HTR-8/SVneo (cell line): Measurements from ENCODE around the gene TNRC18.
"Not testable (repeated sequence)": the region's sequence is repeated elsewhere in the genome, so short reads cannot be mapped to it uniquely, and the experiment has no call there.

Experiments
- DNase-seq: peaks from one replicate; pipeline ENCODE4 v3.0.0; 2011; ENCODE audit warnings: low spot score, mixed read lengths; ENCODE audit not compliant: insufficient read length
- FAIRE-seq: peaks from 2 replicates; lab custom pipeline; 2011; peaks lifted over from hg19 to GRCh38; lab: Jason Lieb, UNC

TNRC18 gene

DNA sequence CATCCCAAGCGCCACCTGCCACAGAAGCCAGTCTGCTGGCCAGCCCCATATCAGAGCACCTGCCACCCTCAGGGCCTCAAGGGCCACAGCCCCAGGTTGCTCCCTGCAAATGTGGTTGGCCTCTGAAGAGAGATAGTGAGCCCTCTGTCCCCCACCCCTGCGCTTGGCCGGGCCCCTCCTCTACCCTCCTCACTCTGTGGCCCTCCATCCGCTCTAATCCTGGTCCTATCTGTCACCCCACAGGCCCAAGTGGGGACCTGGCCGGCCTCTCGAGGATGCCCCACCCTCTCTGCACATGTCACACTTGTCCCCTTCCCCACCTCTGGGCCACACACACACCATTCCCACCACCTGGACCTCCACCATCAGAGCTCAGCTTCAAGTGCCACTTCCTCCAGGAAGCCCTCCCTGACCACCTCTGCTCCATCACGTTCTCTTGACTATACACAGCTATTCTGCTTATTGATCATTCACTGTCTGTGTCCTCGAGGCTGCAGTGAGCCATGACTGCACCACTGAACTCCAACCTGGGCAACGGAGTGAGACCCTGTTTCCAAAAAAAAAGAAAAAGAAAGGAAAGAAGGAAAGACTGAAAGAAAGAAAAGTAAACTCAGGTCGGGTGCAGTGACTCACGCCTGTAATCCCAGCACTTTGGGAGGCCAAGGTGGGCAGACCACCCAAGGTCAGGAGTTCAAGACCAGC, 42.4 kb downstream of the TNRC18 start:
- DNase-seq (no peak), FAIRE-seq (no peak)

DNA sequence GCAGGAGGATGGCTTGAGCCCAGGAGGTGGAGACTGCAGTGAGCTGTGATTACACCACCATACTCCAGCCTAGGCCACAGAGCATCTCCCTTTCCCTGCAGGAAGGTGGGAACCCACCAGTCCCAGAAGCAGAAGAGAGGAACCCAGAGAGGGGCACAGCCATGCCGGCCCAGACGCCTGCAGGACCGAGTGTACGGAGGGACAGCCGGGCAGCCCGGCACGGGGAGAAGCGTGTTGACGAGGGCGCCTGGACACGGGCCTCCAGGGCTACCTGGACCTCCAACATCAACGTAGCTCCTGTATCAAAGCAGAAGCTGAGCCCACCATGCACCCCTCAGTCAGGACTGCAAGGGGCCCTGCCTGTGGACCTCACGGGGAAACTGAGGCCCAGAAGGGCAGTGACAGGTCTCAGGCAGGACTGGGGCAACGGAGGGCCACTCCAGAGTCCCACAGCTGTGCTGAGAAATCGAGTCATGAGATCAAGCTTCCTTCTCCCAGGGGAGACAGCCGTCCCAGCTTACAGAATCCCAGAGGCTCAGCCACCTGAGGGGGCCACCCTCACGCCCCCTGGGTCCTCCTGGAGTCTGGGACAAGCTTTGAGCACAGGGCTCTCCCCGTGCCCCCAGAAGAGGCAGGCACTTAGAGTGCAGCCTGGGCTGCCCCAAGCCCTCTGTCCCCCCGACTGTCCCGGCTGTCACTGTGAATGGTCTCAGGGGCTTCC, 43.1 kb downstream of the TNRC18 start:
- FAIRE-seq (no peak), DNase-seq (no peak)

DNA sequence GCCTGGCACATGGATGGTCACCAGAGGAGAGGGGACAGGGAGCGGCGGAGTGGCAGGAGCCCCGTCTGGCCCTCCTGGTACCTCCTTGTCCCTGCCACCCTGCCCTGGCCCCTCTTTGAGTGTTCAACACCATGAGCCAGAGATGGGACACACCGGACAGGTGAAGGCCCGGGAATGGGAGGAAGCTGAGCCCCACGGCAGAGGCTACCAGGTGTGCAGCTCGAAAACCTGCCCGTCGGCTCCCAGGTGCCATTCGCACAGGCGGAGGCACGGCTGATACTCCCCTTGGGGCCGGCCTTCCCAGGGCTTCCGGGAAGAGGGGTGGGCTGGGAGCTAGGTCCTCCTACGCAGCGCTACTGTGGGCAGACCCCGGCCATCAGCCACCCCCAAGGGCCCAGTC, 44.1 kb downstream of the TNRC18 start:
- FAIRE-seq, result no peak
- no peak for DNase-seq

DNA sequence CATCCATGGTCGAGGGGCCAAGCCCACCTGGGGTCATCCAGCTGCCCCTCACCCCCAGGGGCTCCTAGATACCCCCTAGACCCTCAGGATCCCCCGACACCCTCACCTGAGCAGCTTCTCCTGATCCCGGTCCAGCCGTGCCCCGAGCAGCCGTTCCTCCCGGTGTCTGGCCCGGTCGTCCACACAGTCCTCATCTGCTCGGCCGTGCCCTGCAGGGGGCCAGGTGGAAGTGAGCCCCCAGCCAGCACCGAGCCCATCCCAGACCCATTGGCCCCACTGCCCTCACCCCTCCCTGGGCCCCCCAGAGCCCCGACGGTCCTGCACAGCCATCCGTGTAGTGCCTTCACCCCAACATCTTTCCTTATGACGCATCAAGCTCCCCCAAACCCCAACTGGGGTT, 45.8 kb downstream of the TNRC18 start:
- FAIRE-seq, result no peak
- DNase-seq, result no peak

DNA sequence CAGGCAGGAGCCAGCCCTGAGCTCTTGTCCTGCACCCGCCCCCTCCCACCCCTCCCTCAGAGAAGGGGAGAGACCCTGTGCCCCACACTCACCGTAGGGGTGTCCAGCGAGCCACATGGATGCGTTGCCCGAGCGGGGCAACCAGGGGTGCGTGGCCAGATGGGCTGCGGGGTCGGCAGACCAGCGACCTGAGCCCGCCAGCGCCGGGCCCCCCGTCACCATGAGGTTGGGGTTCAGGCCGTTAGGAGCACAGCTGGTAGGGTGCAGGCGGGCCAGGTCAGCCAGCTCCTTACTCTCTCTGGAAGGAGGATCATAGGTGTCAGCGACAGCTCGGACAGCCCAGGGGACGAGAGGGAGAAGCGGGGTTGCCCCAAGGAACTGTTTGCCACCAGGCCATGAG, 46.4 kb downstream of the TNRC18 start:
- DNase-seq (no peak), FAIRE-seq (no peak)

DNA sequence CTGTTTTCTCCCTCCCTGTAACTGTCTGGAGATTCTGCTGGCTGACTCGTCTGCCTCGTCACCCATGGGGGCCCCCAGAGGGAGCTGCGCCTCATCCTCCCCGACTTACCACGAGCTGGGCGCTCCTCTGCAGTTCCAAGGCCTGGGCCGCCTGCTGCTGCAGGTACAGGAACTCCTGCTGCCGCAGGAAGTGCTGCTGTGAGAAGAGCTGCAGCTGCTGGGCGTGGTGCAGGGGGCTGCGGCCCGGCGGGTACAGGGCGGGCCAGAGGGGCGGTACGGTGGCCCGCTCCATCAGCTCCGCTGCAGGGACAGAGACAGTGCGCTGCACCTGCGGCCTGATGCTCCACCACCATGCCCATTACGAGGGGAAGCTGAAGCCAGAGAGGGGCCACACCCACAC, 47.7 kb downstream of the TNRC18 start:
- FAIRE-seq (no peak), DNase-seq (no peak)

DNA sequence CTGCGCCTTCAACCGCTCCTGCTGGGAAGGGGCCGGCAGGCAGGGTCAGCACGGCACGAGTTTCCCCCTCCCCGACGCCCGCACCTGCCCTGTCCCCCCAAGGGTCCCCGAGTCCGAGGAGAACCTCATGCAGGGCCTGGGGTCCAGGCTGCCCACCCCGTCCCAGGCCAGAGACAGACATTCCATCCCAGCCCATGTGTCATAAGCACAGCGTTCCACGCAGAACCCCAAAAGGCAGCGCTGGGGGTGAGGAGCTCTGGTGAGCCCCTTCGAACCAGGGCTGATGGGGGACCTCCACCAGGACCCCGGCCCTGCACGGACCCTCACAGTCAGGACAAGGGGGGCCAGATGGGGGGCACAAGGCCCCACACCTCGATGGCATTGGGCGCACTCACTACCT, 49.2 kb downstream of the TNRC18 start:
- DNase-seq (no peak), FAIRE-seq (no peak)

DNA sequence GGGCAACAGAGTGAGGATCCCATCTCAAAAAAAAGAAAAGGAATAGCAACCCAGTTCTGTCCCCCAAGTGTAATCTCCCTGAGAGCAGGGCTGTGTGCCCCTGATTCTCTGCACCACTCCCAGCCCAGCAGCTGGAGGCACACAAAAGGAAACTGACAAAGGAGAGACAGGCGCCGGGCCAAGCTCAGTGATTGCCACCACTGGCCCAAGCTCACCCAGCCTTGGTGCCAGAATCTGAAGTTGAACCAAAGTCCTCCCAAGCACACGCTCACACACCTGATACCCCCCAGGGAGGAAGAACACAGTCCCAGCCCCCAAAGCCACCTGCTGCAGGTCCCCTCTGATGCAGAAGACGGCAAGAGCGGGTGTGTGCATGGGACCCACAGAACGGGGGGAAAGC, 50.3 kb downstream of the TNRC18 start:
- no peak for FAIRE-seq
- DNase-seq, result no peak

DNA sequence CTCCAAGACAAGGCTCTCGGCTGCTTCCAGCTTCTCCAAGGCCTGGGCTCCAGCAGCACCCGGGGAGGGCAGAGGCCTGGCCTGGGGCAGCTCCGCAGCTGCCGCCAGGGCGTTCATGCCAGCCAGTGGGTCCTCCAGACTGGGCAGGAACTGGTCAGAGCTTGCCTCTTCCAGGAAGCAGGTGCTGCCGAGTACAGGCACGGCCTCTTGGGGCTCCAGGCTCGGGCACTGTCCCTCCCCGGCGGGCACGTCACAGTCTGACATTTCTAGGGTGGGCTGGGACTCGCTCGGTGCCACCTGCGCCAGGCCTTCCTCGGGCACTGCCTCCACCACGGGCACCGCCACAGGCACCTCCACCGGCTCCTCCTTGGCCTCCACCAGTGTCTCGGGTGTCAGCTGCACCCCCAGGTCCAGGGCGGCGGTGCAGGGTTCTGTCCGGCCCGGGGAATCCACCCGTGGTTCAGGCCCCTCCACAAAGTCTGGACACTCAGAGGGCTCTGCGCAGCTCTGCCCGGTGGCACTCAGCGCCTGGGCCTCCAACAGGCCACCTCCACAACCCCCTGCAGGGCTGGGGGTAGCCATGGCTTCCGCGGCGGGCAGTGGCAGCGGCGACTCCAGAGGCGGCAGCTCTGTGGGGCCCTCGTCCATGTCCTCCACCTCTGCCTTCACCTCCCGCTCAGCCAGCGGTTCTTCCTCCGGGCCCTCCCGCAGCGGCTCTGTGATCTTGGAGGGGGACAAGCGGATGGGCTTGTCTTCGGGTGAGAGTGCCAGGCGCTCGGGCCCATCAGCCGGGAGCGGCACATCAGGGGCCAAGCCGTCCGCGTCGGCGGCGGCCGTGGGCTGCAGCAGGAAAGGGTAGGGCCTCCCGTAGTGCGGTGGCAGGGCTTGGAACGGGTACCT, 52.9 kb downstream of the TNRC18 start:
- DNase-seq, result no peak
- FAIRE-seq, result no peak

DNA sequence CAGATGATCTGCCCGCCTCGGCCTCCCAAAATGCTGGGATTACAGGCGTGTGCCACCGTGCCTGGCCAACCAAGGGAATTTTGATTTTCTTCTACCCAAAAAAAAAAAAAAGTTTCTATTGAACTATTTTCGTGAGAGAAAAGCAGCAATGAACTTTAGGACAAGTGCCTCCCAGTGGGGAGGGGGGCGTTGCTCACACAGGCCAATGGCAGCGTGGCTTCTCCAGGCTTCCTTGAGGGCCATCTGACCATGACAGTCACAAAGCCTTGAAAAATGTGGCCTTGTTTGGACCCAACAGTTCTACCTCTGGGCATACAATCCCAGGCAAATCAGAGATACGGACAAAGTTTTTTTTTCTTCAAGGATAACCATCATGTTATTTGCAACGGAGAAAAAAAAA, 56.0 kb downstream of the TNRC18 start:
- no peak for DNase-seq
- no peak for FAIRE-seq

DNA sequence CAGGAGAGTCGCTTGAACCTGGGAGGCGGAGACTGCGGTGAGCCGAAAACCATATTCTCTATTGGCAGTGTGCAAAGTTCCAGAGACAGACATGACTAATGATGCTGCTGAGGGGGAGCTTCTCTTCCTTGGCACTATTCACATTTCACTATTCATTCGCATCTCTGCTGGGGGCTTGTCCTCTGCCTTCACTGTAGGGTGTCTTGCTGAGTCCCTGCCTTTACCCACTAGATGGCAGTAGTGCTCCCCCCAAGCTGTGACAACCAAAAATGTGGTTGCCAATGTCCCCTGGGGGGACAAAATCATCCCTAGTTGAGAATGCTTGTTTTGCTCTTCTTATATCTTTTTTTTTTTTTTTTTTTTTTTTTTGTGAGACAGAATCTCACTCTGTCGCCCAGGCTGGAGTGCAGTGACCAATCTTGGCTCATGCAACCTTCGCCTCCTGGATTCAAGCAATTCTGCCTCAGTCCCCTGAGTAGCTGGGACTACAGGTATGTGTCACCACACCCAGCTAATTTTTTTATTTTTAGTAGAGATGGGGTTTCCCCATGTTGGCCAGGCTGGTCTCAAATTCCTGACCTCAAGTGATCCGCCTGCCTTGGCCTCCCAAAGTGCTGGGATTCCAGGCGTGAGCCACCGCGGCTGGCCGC, 57.5 kb downstream of the TNRC18 start:
- DNase-seq (peak; percentile 96), FAIRE-seq (peak; percentile 86)

DNA sequence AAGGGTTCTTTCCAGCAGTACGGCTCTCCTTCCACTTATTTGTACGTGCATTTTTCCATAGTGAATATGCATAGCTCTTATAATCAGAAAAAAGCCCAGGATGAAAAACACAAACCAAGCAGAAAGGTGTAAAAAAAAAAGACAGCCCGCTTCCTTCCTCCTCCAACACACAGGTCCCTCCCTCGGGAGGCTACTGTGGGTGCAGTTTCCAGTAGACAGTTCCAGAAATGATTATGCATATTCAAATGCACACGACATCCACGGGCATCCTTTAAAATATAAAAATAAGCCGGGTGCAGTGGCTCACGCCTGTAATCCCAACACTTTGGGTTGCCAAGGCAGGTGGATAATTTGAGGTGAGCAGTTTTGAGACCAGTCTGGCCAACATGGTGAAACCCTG, 59.9 kb downstream of the TNRC18 start:
- DNase-seq, result no peak
- FAIRE-seq, result no peak

DNA sequence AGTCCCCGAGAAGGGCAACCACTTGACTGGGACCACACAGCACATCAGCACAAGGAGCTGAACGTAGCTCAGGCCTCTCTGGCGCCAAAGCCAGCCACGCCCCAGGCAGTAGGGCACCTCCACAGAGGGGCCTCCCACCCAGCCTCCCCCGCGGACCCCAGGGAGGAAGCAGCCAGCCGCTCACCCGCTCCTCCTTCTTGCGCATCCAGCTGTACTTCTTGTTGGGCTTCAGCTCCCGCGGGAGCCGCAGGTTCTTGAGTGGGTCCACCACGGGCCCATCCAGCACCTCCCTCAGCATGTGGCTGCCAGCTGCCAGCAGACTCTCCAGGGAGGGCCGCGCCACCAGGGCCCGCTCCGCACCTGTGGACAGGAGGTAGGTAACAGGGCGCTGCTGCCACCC, 61.2 kb downstream of the TNRC18 start:
- FAIRE-seq, result peak; percentile 46

DNA sequence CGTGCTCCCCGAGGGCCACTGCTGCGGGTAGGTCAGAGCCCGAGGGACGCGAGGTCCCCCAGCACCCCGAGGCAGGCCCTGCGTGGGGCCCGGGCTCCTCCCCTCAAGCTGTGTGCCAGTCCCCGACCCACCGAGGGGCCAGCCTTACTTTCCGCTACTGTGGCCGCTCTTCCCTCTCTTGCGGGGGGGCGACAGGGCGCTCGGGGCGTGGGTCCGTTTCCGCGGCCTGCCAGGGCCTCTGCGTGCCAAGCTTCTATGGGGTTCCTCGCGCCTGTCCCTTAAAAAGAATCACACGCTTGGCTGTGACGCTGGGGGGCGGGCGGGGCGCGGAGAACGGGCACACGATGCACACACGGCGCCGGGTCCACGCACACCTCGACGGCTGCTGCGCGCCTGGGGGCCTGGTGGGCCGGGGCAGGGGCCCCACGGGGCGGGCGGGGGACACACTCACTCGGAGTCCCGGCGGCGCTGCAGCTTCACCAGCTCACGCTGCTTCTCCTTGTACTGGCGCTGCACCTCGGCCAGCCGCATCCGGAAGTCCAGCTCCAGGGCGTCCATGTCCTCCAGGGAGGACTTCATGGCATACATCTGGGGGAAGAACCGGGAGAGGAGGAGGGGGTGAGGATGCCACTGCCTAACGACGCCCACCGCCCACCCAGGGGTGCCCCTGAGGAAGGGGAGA, 62.0 kb downstream of the TNRC18 start:
- no peak for DNase-seq
- no peak for FAIRE-seq

More for the DNA sequence above, 61.2 kb downstream of the TNRC18 start:
- no peak for DNase-seq

DNA sequence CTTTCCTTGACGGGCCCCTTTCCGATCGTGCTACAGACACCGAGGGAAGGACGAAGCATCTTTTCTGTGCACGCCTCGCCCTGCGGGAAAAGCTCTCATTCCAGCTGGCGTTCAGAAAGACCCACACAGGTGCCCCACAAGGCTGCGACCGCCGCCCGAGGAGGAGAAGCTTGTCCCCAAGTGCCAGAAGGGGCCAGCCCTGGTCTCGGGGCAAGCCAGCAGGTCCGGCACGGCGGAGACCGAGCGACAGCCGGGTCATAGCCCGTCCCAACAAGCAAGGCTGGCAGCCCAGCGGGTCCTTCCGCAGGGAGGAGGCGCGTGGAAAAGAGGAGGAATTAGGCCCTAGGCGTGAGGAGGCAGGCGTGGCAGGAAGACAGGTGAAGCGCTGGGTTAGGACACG, 62.7 kb downstream of the TNRC18 start:
- no peak for FAIRE-seq
- no peak for DNase-seq

DNA sequence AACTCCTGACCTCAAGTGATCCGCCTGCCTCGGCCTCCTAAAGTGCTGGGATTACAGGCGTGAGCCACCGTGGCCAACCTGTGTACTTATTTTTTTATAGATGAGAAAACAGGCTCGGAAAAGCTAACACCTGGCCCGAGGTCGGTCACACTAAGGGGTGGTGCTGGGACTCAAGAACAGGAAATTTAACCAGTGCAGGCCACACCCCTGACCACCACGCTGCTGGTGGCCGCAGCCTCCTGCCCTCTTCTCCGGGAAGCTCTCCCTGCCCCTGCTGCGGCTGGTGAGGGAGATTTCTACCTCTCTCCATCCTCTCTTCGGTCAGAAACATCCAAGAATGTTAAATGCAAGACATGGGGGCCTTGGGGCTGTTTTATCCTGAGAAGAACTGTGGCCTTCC, 63.2 kb downstream of the TNRC18 start:
- DNase-seq (no peak), FAIRE-seq (no peak)

DNA sequence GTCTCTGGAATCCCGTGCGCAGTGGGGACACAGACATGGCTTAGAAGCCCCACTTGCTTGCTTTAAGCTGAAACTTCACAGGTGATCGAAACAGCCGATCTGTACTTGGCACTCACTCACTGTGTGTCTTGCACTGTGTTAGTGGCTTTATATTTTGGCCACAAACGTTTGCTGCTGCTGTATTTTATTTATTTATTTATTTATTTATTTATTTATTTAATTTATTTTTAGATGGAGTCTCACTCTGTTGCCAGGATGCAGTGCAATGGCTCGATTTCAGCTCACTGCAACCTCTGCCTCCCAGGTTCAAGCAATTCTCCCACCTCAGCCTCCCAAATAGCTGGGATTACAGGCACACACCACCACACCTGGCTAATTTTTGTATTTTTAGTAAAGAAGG, 63.6 kb downstream of the TNRC18 start:
- not testable (repeated sequence) for DNase-seq, FAIRE-seq

DNA sequence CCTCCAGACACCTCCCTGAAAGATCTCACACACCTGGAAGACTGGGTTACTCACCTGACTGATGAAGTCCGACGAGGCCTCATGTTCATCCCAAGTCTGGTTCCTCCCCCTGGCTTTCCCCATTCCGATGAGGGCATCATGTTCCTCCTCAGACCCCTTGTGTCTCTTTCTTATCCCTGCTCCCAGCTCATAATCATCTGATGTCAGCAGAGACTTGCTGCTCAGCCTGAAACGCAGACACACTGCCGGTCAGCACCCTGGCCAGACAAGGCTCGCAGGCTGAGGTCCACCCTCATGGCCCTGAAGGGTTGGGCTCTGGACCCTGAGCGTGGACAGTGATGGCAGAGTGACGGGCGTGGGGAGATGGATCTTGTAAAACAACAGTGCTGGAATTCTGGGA, 64.3 kb downstream of the TNRC18 start:
- no peak for DNase-seq
- FAIRE-seq, result no peak

DNA sequence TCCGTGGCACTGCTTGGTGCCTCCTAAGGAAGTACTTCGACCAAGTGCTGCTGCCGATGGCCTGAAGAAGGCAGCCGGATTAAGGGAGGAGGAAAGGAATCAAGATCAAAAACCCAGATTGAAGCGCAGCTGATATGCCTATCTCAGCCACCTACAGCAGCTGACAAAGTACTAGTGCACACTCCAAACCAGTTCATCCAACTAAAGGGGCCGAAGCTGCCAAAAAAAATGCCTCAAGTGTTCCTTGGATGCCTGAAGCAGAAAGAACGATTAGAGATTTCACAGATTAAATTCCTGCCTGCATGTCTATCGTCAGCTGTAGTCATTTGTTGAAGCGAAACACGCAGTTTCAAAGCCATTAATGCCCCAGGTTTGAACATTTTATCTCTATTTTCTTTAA, 65.7 kb downstream of the TNRC18 start:
- FAIRE-seq (no peak), DNase-seq (no peak)

DNA sequence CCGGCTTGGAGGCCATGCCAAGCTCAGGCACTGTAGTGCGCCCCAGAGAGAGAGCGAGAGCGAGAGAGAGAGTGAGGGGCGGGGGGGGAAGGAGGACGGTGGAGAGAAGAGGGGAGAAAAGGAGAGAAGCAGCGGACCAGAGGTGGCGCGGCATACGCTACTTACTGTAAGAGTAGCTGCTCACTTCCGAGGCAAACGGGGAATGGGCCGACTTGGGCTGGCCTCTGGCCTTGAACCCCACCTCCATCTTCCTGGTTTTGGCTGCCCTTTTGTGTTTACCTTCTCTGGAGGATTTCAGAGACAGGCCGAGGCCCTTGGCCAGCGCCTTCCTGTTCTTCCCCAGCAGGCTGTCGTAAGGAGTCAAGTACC, 66.9 kb downstream of the TNRC18 start:
- no peak for FAIRE-seq

More for the DNA sequence above, 66.9 kb downstream of the TNRC18 start:
- no peak for DNase-seq
